HG02970 (cell line): ENCODE measurements around the gene CARD6.
A peak's percentile ranks its signal among the peaks of the same experiment; 100 is the strongest.
"Not testable (repeated sequence)": the region's sequence is repeated elsewhere in the genome, so short reads cannot be mapped to it uniquely, and the experiment has no call there.

Source experiments
- ATAC-seq: cut with Tn5 transposase; IDR thresholded peaks from one replicate; pipeline ENCODE4 v1.9.1; 2021; ENCODE audit warnings: mild to moderate bottlenecking, moderate library complexity, moderate number of reproducible peaks; ENCODE audit not compliant: unreplicated experiment, low FRiP score

The CARD6 gene

DNA sequence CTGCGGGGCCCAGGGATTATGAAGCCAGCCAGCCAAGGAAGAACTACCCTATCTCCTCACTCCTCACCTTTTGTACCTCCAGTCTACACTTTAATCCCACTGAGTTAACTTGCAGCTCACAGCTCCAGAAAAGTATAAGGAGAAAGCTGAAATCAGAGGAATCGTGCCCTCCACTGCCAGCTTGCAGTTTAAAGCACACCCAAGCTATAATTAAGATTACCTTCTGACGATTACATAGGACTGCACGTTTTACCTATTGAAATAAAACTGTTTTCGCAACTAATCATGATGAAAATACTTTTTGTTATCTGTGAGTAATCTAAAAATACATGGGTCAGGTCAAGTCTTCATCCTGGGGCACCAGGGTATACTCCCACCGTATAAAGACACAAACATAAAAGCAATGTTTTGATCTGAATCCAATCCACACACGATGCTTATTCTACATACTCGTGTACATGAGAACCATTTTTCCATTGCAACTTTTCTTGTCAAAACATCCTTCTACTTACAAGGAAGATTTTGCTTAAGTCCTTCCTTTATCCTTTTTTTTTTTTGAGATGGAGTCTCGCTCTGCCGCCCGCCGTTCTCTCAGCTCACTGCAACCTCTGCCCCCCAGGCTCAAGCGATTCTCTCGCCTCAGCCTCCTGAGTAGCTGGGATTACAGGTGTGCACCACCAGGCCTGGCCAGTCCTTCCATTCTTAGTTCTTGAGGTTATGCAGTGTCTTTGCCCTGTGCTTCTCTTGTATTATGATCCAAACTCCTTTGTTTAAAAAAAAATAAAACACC is 13.8 kb upstream of the CARD6 start:
- no peak for ATAC-seq

DNA sequence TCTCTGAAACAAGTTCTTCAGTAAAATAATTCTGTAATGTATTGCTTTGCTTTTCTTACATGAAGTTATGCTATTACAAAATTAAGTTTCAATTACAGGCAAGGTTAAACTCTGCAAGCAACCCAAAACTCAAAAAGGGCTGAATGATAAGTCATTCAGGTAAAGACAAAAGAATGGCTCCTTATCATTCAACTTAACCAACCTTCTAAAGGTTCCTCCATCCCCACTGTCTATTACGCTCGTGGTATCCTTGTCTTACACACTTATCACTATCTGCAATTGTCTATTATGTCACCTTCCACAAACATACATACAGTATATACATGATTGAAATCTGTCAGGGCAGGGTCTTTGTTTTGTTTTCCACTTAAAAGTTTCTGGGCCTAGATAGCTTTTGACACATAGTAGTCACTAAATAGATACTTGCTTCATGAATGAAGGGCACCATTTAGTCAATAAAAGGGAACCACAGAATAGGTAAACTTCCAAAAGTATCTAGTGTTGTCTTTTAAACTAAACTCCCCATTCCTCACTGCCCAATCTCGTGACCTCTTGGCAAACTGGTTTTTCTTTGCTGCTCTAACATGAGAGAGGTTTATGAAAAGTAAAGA is 13.0 kb upstream of the CARD6 start:
- ATAC-seq, result no peak

DNA sequence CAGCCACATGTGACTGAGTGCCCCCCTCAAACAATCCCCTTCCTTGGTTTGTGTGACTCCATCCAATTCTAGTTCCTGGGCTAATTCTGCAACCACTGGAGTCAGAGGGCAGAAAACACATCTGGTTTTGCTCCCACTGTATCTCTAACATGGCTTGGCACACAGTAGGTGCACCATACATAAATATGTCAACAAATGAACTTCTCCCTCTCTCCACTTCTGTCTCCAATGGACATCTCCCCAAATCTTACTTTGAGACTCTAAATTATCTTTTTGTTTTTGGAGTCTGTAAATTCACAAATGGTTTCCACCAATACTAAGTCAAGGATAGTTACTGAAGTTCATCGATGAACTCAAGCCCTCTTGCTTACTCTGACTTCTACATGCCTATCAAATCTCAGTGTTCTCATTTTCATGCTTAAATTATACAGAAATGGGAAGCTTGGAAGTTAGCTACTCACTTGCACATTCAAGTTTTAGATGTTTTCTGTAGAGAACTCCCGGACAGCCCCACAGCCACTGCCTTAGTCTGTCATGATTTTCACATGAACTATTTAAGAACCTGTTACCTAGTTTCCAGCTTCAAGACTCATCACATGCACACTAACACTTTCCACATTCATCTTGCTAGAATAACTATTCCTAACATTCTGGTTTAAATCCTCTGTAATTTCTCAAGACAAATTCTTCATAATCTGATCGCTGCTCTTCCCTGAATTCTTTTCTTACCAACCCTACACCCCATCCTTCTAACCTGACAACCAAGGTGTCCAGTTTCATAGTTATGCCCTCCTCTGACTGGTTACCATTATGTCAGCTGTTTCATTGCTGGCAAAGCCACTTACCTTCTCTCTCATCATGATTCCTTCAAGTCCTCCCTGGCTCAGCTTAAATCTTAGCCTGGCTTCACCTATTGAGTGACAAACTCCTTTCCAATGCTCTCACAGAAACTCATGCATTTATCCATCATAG is 12.2 kb upstream of the CARD6 start:
- ATAC-seq, result no peak

DNA sequence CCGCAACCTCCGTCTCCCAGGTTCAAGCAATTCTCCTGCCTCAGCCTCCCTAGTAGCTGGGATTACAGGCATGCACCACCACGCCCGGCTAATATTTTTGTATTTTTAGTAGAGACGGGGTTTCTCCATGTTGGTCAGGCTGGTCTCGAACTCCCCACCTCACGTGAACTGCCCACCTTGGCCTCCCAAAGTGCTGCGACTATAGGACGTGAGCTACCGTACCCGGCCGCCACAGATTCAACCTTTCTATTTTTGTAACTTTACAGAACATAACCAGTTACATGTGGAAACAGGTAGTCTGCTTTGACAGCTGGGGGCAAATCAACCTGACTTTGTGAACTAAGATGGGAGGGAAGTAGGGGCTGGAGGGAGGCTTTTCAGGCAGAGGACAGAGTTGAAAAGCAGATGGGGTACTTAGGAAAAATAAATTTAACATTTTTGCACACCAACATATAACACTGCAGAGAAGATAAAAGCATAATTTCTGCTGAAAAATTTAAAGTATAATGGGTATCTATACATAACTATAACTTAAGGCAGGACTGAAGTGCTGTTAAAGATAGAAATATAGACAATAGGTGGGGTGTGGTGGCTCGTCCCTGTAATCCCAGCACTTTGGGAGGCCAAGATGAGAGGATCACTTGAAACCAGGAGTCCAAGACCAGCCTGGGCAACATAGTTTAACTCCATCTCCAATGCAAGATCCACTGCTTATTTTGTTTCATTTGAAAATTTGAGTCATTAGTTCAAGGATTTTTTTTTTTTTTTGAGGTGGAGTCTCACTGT is 11.2 kb upstream of the CARD6 start:
- no peak for ATAC-seq

DNA sequence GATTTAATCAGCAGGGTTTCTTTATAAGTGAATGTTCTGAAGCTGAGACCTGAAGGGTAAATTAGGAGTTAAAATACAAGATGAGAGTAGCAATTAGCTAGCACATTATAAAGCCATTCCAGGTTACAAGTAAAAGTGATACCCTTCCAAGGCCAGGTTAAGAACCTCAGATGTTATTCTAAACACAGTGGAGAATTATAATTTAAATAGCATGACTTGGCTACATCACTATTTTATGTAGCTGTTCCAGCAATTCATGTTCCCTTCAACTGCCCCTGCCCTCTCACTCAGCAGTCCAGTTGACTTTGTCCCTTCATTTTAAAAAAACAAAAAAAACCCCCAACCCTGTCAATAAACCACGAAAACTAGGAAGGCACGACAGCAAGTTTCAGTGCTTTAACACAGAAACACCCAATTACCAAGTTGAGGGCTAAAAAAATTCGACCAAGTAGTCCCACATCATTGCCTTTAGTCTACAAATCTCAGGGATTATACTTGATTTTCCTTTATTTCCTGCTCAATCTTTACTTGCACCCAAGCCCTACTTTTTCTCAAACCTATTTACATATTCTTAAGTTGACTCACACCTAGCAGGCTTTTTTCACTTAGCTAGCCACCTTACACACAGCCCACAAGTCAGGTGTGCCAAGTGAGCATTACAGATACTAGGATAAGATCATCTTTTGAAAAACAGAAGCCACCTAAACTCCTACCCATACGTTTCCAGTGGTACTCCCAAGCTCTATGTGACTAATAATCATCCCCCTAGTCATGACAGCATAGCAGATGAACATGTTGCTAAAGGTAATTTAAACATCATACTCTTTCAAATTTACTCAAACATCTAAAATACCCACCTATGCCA is 9.6 kb upstream of the CARD6 start:
- ATAC-seq, result no peak

DNA sequence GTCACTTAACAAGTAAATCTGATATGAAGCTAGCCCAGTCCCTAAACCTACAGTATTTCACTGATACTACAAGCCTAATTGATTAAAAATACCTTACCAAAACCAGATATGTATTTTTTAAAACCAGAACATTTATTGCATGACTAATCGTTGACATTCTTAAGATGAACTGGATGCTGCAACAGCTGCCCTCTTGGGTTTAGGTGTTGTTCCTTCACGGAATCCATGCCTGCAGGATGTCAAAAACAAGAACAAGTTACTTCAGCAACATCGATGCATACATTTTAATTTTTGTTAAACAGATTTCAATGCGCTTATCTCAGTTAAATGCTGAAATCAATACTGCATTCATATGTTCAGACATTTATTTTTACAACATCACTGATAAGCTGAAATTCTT is 8.8 kb upstream of the CARD6 start:
- ATAC-seq, result no peak

DNA sequence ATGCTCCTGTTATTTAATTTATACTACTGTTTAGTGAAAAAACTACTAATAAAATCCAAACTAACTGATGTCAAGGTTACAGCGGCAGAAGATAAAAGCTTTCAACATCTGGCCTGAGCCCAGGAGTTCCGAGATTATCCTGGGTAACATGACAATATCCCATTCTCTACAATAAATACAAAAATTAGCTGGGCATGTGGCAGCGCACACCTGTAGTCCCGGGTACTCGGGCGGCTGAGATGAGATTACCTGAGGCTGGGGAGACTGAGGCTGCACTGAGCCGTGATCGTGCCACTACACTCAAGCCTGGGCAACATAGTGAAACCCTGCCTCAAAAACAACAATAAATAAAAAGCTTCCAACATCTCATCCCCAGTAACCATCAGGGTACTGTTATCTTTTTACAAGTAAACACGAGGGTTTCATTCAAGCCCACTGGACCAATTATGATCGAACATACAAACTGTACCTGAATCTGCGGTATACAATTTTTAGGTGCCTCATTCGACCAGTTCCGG is 7.4 kb upstream of the CARD6 start:
- ATAC-seq, result no peak

DNA sequence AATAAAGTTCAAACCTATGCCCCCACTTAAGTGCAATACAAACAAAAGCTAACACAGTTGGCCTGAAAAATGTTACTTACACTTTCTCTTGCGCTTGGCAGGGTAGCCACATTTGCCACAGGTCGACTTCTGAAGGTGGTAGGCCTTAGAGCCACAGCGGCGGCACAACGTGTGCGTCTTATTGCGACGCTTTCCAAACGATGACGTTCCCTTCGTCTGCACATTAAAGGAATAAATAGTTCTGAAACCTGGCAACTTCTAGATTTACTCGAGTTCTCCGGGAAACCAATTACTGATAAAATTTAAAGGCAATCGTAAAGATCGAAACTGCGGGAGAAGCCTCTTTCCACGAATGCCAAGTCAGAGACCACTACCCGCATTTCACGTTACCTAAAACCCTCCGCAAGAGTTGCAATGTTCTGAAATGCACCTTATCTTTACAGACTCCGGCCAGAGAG is 6.7 kb upstream of the CARD6 start:
- no peak for ATAC-seq

DNA sequence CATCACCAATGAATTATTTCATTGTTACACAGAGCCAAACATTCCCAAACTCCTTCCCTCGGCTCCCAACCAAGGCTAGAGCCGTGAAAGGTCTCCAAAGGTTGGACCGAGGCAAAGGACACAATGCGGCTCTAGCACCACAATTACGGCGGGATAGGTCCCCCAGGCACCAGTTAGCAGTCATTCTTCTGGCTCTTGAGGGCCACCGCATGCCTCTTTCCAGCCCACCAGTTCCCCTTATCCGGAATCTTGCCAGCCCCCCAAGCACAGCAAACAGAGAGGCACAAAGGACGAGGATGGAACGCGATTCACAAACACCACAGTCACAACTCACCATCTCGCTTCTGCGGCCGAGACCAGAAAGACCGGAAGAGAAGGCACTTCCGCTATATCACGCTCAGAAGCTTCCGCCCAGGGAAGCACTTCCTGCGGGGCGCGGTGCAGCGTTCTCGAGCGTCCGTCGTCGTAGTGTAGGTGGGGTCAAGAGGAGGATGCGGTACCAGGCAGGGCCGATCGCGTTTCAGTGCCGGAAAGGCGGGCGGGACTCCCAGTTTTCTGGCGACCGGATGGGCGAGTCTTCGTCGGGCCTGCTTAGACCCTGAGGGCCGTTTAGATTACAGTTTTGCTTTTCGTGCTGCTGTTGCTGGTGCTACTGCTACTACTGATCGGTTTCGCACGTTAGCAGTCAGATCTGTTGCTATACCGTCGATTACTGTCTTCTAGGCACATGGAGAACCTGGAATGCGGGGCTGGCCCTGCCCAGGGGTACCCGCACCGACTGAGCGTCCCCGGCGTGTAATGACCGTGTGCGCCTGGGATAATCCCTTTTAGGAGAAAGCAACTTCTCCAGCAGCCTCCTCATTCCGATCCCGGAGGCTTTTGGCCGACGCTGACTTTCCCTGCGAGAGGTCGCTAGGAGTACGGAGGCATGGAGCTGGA is 6.0 kb upstream of the CARD6 start, which contains the start of gene RPL37:
TSS of gene RPL37 (minus strand) at position 374 of the 939 bp plus-strand sequence. CDS start at position 337, 37 bp downstream.
- peak; percentile 98 for ATAC-seq

DNA sequence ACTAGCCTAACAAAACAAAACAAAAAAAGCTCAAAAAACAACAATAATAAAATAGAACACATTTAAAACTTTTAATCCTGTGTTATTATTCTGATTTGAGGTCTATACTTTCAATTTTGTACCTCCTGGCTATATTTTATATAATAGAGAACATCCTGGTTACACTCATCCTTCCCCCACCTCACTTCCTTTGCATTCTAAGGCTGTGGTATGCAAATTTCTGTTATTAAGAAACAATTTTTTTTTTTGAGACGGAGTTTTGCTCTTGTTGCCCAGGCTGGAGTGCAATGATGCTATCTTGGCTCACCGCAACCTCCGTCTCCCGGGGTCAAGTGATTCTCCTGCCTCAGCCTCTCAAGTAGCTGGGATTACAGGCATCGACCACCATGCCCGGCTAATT is 3.1 kb upstream of the CARD6 start:
- ATAC-seq, result no peak

DNA sequence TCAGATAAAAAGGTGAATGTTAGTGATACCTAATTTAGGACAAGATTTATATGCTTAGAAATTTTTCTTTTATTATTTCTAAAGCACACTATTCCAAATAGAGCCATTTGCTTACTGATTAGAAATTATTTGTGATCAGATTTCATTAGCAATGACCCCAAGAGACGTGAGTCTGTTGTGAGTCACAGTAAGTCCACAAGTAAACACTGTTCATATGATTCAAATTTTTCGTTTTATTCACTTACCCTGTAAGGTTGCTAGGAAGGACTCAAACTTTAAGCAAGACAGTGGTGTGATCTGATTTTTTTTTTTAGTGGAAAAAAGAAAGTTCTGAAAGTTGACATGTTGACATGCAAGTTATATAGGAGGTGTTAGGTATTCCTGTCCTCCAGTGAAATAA is 1.2 kb downstream of the CARD6 start:
- ATAC-seq, result no peak

DNA sequence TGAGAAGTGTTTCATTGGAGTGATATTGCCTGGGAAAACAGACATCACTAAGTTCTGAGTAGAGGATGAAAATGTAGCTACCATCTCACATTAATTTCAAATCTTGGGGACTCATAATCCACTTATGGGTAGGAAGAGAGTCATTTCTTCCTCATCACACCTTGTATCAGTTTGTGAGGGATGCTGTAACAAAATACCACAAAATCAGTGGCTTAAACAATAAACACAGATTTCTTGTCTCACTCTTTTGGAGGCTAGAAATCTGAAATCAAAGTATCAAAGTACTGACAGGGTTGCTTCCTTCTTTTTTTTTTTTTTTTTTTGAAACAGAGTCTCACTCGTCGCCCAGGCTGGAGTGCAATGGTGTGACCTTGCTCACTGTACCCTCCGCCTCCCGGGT is 3.4 kb downstream of the CARD6 start:
- no peak for ATAC-seq

DNA sequence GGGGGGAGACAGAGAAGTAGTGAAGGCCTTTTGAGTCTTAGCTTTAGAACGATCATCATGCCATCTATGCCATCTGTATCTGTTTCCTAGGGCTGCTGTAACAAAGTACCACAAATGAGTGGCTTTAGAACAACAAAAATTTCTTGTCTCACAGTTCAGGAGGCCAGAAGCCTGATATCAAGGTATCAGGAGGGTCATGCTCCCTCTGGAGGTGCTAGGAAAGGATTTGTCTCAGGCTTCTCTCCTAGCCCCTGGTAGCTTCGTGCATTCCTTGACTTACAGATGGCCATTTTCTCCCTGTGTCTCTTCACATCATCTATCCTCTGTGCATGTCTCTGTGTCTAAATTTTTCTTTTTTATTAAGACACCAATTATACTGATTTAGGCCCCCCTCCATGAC is 5.2 kb downstream of the CARD6 start:
- no peak for ATAC-seq

DNA sequence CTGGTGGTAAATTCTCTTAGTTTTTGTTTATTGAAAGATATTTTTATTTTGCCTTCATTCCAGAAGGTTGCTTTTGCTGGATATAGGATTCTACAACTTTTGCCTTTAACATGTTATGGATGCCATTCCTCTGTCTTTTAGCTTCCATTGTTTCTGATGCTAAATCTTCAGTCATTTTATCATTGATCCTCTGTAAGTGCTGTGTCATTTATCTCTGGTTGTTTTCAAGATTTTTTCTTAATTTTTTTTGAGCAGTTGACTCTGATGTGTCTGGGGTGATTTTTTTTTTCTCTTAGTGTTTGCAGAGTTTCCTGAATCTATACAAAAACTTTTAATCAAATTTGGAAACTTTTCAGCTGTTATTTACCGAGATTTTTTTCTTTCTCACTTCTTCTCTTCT is 6.4 kb downstream of the CARD6 start:
- no peak for ATAC-seq

DNA sequence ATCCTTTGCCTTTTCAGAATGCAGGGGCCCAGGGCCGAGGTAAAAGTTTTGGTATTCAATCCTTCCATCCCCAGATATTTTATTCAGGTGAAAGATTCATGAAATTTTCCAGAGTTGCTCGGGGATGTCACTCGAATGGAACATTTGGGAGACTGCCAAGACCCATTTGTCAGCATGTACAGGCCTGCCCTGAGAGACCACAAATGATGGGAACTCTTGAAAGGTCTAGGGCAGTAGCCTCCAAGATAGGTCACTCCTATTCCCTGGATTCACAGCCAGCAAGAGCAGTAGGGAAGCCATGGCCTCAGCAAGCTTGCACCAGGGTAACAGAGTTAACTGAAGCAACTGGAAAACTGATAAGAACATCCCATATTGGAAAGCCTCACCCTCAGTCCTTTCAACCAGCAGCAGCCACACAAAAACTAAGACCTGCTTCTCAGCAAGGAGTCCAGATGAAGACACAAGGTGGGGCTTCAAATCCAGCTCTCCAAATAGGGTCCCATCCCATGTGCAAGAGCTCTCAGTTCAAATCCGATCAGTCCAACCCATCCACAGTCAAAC is 12.5 kb downstream of the CARD6 start:
- ATAC-seq, result no peak

DNA sequence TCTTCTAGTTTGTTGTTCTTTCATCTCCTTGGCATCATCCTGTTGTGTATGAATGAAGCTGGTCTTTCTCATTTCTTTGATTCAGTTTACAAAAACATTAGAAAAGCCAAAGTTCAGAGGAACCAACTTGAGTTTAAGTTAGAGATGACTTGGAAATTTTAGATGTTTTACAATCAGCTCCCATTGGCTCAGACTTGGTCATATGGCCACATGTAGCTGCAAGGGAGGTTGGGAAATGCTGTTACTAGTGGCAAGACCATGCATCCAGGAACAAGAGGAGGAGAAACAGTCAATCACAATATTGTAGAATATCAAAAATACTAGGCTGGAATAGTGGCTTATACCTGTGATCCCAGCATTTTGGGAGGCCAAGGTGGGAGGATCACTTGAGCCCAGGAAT is 19.5 kb downstream of the CARD6 start:
- no peak for ATAC-seq

DNA sequence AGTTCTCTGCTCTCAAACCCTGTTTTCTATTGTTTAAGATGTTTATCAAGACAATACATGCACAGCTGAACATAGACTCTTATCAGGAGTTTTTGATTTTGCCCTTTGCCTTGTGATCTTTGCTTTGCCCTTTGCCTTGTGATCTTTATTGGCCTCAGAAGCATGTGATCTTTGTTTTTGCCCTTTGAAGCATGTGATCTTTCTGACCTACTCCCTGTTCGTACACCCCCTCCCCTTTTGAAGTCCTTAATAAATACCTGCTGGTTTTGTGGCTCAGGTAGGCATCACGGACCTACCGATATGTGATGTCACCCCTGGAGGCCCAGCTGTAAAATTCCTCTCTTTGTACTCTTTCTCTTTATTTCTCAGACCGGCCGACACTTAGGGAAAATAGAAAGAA is 23.8 kb downstream of the CARD6 start:
- ATAC-seq, result not testable (repeated sequence)

DNA sequence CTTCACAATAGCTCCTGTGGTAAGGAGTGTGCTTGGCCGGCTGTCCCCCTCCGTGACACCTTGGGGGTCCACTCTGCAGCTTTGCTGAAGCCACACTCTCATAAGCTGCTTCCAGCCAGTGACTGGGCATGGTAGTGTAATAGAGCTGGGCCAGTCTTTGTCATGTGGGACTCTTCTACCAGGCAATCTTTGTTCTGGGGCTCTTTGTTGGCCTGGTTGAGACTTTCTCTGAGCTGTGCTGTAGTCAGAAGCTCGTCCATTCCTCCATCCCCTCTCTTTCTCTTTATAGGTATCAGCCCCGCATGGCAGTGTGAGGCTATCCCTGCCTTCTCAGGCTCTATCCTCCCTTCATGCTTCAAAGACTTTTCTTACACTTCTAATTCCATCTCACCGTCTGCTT is 25.7 kb downstream of the CARD6 start:
- no peak for ATAC-seq
